T-helper 22 cell (primary cell): Measurements from ENCODE around the gene C1GALT1.

Experiments
- DNase-seq: peaks from one replicate; pipeline ENCODE4 v3.0.0-alpha.2; 2020; ENCODE audit warnings: low read depth

Gene C1GALT1

GRCh38 chr7:7201578-7202374 is 19.4 kb downstream of the C1GALT1 start:
- DNase-seq, result no peak

DNA sequence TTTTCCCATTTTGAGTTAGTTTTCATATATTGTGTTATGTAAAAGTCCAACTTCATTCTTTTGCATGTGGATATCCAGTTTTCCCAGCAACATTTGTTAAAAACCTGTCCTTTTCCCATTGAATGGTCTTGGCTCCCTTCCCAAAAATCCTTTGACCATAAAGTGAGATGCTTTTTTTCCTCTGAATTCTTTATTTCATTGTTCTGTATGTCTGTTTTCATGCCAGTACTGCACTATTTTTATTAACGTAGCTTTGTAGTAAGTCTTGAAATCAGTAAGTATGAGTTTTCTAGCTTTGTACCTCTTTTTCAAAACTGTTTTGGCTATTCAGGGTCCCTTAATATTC is 20.0 kb downstream of the C1GALT1 start:
- DNase-seq, result no peak

- DNase-seq, result no peak
Observed at GRCh38 chr7:7203813-7204575, 21.6 kb downstream of the C1GALT1 start.

DNA sequence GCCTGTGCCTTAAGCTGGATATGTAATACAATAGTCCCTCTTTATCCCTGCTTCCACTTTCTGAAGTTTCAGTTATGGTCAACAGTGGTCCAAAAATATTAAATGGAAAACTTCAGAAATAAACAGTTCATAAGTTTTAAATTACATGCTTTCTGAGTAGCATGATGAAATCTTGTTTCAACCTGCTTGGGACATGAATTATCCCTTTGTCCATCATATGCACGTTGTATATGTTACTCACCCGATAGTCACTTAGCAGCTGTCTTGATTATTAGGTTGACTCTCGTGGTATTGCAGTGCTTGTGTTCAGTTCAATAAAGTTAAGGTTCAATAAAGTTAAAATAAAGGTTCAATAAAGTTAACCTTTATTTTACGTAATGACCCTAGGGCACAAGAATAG is 25.5 kb downstream of the C1GALT1 start:
- no peak for DNase-seq

- DNase-seq, result no peak
Observed at GRCh38 chr7:7208520-7208919, 26.2 kb downstream of the C1GALT1 start.

DNA sequence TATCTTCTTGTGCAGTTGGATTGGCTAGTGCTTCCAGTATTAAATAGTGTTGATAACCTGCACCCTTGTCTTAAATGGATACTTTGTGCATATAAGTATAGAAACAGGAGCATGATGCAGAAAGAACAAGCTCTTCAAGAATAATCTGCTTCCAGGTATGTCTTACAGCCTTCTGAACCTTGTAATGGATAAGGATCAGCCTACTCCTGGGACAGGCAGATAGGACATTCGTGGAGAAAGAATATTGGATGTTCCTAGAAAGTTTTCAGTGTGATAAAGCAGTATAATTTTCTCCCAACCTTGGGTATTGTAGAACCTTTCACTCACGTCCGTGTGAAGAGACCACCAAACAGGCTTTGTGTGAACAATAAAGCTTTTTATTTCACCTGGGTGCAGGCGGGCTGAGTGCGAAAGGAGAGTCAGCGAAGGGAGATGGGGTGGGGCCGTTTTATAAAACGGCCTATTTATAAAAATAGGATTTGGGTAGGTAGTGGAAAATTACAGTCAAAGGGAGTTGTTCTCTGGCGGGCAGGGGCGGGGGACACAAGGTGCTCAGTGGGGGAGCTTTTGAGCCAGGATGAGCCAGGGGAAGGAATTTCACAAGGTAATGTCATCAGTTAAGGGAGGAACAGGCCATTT is 27.2 kb downstream of the C1GALT1 start:
- no peak for DNase-seq

DNA sequence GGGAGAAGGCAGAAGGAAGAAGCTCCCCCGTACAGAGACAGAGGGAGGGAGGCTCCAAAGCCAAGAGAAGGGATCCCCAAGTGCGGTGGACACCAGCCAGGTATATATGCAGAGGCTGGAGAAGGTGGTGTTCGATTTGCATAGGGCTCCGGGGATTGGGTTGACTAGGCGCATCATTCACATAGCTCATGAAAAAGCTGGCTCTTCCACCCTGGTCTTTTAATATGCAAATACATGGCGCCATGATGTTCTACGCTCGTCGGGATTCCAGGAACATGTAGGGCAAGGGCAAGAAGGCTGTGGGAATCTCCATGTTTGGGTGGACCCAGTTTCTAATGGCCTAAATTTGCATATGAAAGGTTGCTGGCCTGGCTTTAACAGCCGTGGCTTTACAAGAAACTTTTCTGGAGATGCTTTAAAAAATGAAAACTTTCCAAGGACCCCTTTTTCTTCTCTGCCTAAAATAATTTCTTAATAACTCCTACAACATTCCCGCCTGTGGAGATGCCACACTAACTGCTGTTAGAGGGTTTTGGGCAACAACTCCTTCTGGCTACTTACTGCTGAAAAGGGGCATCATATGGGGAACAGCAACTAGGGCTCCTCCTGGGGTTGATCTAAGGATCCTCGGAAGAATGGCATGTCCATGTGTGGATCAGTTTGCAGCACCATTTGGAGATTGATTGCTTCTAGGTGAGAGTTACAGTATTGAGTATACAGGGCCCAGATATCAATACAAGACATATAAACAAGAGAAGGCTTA is 28.3 kb downstream of the C1GALT1 start:
- DNase-seq, result no peak

- DNase-seq, result no peak
Observed at GRCh38 chr7:7212612-7213011, 30.3 kb downstream of the C1GALT1 start.

GRCh38 chr7:7214398-7215347 is 32.3 kb downstream of the C1GALT1 start:
- DNase-seq, result no peak

DNA sequence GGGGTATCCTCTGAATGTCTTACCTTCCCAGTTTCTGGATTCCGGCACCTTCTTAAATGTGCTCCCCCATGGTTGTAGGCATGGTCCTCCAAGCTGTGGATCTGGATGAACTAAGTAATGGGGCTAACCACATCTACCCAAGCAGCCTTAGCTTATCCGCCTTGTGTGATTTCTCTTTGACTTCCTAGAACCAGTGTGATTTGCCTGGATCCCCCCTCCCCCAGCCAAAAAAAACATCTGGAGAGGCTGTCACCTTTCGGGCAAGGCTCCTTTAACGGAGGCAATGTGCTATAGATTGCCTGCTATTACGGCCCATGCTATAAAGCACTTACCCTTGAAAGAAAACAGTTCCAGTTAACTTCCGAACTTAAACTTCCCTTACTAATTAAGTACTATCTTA is 33.9 kb downstream of the C1GALT1 start:
- no peak for DNase-seq

DNA sequence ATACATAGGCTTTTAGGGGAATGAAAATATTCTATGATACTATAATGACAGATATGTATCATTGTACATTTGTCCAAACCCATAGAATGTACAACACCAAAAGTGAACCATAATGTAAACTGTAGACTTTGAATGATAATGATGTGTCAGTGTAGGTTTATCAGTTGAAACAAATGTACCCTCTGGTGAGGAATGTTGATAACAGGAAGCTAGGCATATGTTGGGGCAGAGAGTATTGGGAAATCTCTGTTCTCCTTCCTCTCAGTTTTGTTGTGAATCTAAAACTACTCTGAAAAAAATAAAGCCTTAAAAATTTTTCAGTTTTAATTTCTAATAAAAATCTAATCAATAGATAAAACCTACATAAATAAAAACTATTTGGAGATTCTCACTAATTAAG is 36.9 kb downstream of the C1GALT1 start:
- DNase-seq, result no peak

- no peak for DNase-seq
Observed at GRCh38 chr7:7220821-7221220, 38.5 kb downstream of the C1GALT1 start.

- DNase-seq, result no peak
Observed at GRCh38 chr7:7221599-7222038, 39.3 kb downstream of the C1GALT1 start.

DNA sequence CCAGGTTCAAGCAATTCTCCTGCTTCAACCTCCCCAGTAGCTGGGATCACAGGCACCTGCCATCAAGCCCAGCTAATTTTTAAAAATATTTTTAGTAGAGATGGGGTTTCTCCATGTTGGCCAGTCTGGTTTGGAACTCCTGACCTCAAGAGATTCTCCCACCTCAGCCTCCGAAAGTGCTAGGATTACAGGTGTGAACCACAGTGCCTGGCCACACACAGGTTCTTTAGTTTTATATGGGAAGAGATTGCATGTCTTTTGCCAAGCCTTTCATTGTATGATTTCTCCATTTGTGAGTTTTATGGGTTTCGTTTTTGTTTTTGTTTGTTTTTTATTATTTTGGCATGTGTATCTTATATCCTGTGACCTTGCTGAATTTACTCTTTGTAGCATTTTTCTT is 40.9 kb downstream of the C1GALT1 start:
- no peak for DNase-seq

DNA sequence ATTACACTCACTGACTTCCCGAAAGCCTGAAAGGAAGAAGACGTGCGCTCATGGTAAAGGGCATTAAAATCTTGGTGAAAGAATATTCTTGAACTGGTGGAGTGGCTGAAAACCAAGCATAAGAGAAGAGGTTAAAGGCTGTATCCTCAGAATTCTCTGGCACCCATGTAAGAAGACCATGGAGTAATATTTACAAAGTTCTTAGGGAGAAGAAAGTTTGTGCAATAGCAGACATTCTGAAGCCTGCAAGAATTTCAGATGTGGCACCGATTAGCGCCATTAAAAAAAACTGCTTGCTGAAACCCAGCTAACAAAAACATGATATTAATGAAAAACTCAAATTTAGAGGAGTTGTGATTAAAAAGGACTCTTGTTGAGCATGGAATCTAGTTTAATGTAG is 44.1 kb downstream of the C1GALT1 start:
- DNase-seq, result no peak

DNA sequence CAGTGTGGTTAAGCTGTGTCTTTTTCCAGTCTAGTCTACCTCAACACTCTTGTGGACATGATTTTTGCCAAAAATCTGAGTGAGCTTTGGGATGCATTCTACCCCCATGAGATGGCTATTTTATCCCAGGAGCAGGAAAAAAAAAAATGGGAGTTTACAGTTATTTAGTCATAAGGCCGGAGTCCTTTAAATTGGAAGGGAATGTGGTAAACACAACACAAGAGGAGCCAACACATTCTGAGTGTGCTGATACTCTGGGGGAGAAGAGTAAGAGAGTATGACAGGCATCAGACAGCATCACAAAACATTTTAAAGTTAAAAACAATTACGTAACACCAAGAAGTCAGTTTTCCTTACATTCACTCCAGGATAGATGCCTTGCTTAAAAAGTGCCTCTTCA is 46.1 kb downstream of the C1GALT1 start:
- DNase-seq, result no peak

GRCh38 chr7:7228967-7229366 is 46.6 kb downstream of the C1GALT1 start:
- no peak for DNase-seq

DNA sequence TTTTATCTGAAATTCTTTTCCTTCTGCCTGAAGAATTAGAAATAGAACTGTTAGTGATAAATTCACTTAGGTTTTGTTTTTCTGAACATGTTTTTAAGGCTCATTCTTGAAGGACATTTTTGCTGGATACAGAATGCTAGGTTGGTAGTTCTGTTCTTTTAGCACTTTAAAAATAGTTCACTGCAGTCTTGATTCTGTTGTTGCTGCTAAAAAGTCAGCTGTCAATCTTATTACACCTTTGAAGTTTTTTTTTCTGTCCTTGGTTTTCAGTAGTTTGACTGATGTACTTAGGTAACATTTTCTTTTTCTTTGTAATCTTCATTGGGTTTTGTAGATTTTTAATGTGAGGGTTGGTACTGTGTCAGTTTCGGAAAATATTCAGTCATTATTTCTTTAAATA is 48.7 kb downstream of the C1GALT1 start:
- no peak for DNase-seq

- DNase-seq, result no peak
Observed at GRCh38 chr7:7231865-7232264, 49.5 kb downstream of the C1GALT1 start.

DNA sequence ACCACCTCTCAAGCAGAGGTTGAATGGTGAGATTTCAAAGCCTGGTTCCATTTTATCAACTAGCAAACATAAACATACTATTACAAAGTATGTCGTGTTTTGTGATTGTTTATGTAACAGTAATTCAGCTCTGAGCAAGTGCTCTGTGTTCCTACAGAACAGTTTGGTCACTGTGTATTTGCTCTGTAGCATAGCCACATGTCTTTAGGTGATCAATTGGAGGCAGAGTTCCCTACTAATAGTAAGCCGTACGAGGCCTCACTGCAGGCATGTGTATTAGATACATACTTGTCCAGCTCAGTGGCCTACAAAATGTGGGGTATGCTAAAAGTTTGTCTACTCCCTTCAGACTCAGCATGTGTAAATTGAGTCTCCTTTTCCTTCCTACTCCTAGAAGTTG is 53.0 kb downstream of the C1GALT1 start:
- DNase-seq, result no peak

- DNase-seq, result no peak
Observed at GRCh38 chr7:7236041-7236440, 53.7 kb downstream of the C1GALT1 start.
